ENCODE measurements around the gene UPK3A. TPM values are rescaled to one million over a fixed set of nuclear protein-coding genes. Genes with fewer than 3 reads are reported as not detected.
"Not testable (repeated sequence)": the region's sequence is repeated elsewhere in the genome, so short reads cannot be mapped to it uniquely, and the experiment has no call there.

UPK3A gene
- total RNA-seq, 2 experiments from 2014 or later = not detected

GRCh38 chr22:45294030-45294429 lies 9.3 kb downstream of the UPK3A start:
- CTCF ChIA-PET = no interaction called here
- H3K4me1 Mint-ChIP-seq (ENCODE audit: low read depth) = peaks cover 17% of the 10 kb centered on the region
- H3K36me3 Mint-ChIP-seq (ENCODE audit: low read depth) = no peaks in the 10 kb centered on the region
- intact Hi-C loops (cut with micrococcal nuclease) = no loop called here
- H3K27me3 Mint-ChIP-seq (ENCODE audit: low read depth) = no peaks in the 10 kb centered on the region
- no peak overlapping the region for H3K27ac Mint-ChIP-seq
- H3K4me3 Mint-ChIP-seq = no peak overlapping the region
- DNase-seq = no peak
- no peaks in the 10 kb centered on the region for H3K9me3 Mint-ChIP-seq

- DNase-seq; H3K36me3 Mint-ChIP-seq (ENCODE audit: low read depth); H3K9me3 Mint-ChIP-seq; H3K27ac Mint-ChIP-seq; H3K4me3 Mint-ChIP-seq; intact Hi-C loops (cut with micrococcal nuclease); H3K27me3 Mint-ChIP-seq (ENCODE audit: low read depth): not testable (repeated sequence)
- H3K4me1 Mint-ChIP-seq (ENCODE audit: low read depth) = peaks cover 17% of the 10 kb centered on the region
- CTCF ChIA-PET = interaction anchor here (0.6 kb wide), 1 partner anchor 119 kb away, joined by 3 read pairs; no protein-coding TSS in a partner anchor
These were observed 10.3 kb downstream of the UPK3A start for GRCh38 chr22:45295004-45295403.

DNA sequence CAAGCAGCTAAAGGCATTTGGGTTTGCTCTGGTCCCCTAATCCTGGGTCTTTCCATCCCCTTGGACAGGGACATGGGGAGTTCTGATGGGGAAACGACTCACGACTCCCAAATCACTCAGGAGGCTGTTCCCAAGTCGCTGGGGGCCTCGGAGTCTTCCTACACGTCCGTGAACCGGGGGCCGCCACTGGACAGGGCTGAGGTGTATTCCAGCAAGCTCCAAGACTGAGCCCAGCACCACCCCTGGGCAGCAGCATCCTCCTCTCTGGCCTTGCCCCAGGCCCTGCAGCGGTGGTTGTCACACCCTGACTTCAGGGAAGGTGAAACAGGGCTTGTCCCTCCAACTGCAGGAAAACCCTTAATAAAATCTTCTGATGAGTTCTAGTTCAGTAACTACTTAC lies 10.7 kb downstream of the UPK3A start:
- H3K36me3 Mint-ChIP-seq (ENCODE audit: low read depth) = no peaks in the 10 kb centered on the region
- intact Hi-C loops (cut with micrococcal nuclease) = no loop called here
- H3K27ac Mint-ChIP-seq = no peak overlapping the region
- CTCF ChIA-PET = interaction anchor here (0.6 kb wide), 1 partner anchor 119 kb away, joined by 3 read pairs; no protein-coding TSS in a partner anchor
- H3K9me3 Mint-ChIP-seq = no peaks in the 10 kb centered on the region
- peaks cover 17% of the 10 kb centered on the region for H3K4me1 Mint-ChIP-seq (ENCODE audit: low read depth)
- DNase-seq = no peak
- no peak overlapping the region for H3K4me3 Mint-ChIP-seq
- H3K27me3 Mint-ChIP-seq (ENCODE audit: low read depth) = no peaks in the 10 kb centered on the region

GRCh38 chr22:45296628-45297297 lies 12.0 kb downstream of the UPK3A start:
- CTCF ChIA-PET = interaction anchor here (0.7 kb wide), 1 partner anchor 16 kb away, joined by 3 read pairs; no protein-coding TSS in a partner anchor
- intact Hi-C loops (cut with micrococcal nuclease) = no loop called here
- peak overlapping the region; percentile 42 for H3K4me3 Mint-ChIP-seq
- H3K27ac Mint-ChIP-seq = peak overlapping the region; percentile 66
- no peaks in the 10 kb centered on the region for H3K27me3 Mint-ChIP-seq (ENCODE audit: low read depth)
- H3K9me3 Mint-ChIP-seq = no peaks in the 10 kb centered on the region
- H3K36me3 Mint-ChIP-seq (ENCODE audit: low read depth) = no peaks in the 10 kb centered on the region
- peaks cover 17% of the 10 kb centered on the region for H3K4me1 Mint-ChIP-seq (ENCODE audit: low read depth)
- peak; percentile 59 for DNase-seq

GRCh38 chr22:45298934-45299505 lies 14.3 kb downstream of the UPK3A start:
- H3K9me3 Mint-ChIP-seq = no peaks in the 10 kb centered on the region

DNA sequence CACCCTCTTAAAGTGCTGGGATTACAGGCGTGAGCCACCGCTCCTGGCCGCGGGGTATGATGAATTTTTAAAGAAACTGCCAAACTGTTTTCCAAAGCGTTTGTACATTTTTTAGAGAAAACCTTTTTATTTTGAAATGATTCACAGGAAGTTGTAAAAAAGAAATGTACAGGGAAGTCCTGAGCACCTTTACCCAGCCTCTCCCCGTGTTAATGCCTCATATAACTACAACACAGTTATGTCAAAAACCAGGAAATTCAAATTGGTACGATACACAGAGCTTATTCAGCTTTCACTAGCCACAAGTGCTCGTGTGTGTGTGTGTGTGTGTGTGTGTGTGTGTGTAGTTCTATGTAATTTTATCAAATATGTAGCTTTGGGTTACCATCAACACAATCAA lies 18.0 kb downstream of the UPK3A start:
- CTCF ChIA-PET = interaction anchor here (0.7 kb wide), 1 partner anchor 75 kb away, joined by 3 read pairs; no protein-coding TSS in a partner anchor
- intact Hi-C loops (cut with micrococcal nuclease) = no loop called here
- H3K27ac Mint-ChIP-seq = no peak overlapping the region
- H3K36me3 Mint-ChIP-seq (ENCODE audit: low read depth) = no peaks in the 10 kb centered on the region
- H3K27me3 Mint-ChIP-seq (ENCODE audit: low read depth) = no peaks in the 10 kb centered on the region
- peaks cover 11% of the 10 kb centered on the region for H3K4me1 Mint-ChIP-seq (ENCODE audit: low read depth)
- no peak for DNase-seq
- no peak overlapping the region for H3K4me3 Mint-ChIP-seq
- no peaks in the 10 kb centered on the region for H3K9me3 Mint-ChIP-seq

More at GRCh38 chr22:45298934-45299505, 14.3 kb downstream of the UPK3A start:
- Mint-ChIP-seq H3K27me3 (ENCODE audit: low read depth) (no peaks in the 10 kb centered on the region), H3K4me3 (no peak overlapping the region), H3K27ac (no peak overlapping the region), H3K4me1 (ENCODE audit: low read depth) (peaks cover 24% of the 10 kb centered on the region), H3K36me3 (ENCODE audit: low read depth) (no peaks in the 10 kb centered on the region)
- intact Hi-C loops (cut with micrococcal nuclease) = no loop called here
- no peak for DNase-seq
- CTCF ChIA-PET = interaction anchor here (1.1 kb wide), 1 partner anchor 142 kb away, joined by 3 read pairs; no protein-coding TSS in a partner anchor

DNA sequence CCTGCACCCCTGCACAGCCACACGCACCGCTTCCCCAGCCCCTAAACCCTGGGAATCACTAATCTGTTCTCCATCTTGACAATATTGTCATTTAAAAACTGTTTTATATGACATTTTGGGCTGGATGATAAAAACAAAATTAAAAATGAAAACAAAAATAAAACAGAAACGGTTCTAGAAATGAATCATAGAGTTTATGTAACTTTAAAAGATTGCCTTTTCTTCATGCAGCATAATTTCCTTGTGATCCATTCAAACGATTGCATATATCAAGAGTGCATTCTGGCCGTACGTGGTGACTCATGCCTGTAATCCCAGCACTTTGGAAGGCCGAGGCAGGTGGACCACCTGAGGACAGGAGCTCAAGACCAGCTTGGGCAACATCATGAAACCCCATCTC lies 18.4 kb downstream of the UPK3A start:
- intact Hi-C loops (cut with micrococcal nuclease) = no loop called here
- CTCF ChIA-PET = interaction anchor here (0.7 kb wide), 1 partner anchor 75 kb away, joined by 3 read pairs; no protein-coding TSS in a partner anchor

GRCh38 chr22:45304971-45305370 lies 20.2 kb downstream of the UPK3A start:
- CTCF ChIA-PET = no interaction called here
- H3K36me3 Mint-ChIP-seq (ENCODE audit: low read depth) = no peaks in the 10 kb centered on the region
- no peak for DNase-seq
- peaks cover 16% of the 10 kb centered on the region for H3K4me1 Mint-ChIP-seq (ENCODE audit: low read depth)
- no peaks in the 10 kb centered on the region for H3K9me3 Mint-ChIP-seq
- no peak overlapping the region for H3K4me3 Mint-ChIP-seq
- H3K27me3 Mint-ChIP-seq (ENCODE audit: low read depth) = no peaks in the 10 kb centered on the region
- intact Hi-C loops (cut with micrococcal nuclease) = loop anchor here (5.0 kb wide), 1 partner anchor 732 kb away; no protein-coding TSS in a partner anchor
- no peak overlapping the region for H3K27ac Mint-ChIP-seq

More for the DNA sequence above, 18.4 kb downstream of the UPK3A start:
- no peak for DNase-seq
- no peaks in the 10 kb centered on the region for H3K36me3 Mint-ChIP-seq (ENCODE audit: low read depth)
- H3K9me3 Mint-ChIP-seq = no peaks in the 10 kb centered on the region
- peaks cover 11% of the 10 kb centered on the region for H3K4me1 Mint-ChIP-seq (ENCODE audit: low read depth)
- H3K27ac Mint-ChIP-seq = no peak overlapping the region
- no peaks in the 10 kb centered on the region for H3K27me3 Mint-ChIP-seq (ENCODE audit: low read depth)
- H3K4me3 Mint-ChIP-seq = no peak overlapping the region

GRCh38 chr22:45305456-45306075 lies 20.8 kb downstream of the UPK3A start:
- no peak for DNase-seq
- intact Hi-C loops (cut with micrococcal nuclease) = loop anchor here (5.0 kb wide), 1 partner anchor 732 kb away; no protein-coding TSS in a partner anchor
- CTCF ChIA-PET = no interaction called here
- Mint-ChIP-seq H3K4me3 (no peak overlapping the region), H3K9me3 (no peaks in the 10 kb centered on the region), H3K4me1 (ENCODE audit: low read depth) (peaks cover 17% of the 10 kb centered on the region), H3K36me3 (ENCODE audit: low read depth) (no peaks in the 10 kb centered on the region), H3K27me3 (ENCODE audit: low read depth) (no peaks in the 10 kb centered on the region), H3K27ac (no peak overlapping the region)

- CTCF ChIA-PET = no interaction called here
- H3K4me3 Mint-ChIP-seq = no peak overlapping the region
These were observed 21.4 kb downstream of the UPK3A start for GRCh38 chr22:45306139-45306538.

GRCh38 chr22:45308391-45308956 lies 23.7 kb downstream of the UPK3A start:
- H3K4me3 Mint-ChIP-seq = peak overlapping the region; percentile 79
- peaks cover 6% of the 10 kb centered on the region for H3K36me3 Mint-ChIP-seq (ENCODE audit: low read depth)
- no peaks in the 10 kb centered on the region for H3K9me3 Mint-ChIP-seq
- peaks cover 35% of the 10 kb centered on the region for H3K4me1 Mint-ChIP-seq (ENCODE audit: low read depth)
- CTCF ChIA-PET = no interaction called here
- H3K27me3 Mint-ChIP-seq (ENCODE audit: low read depth) = no peaks in the 10 kb centered on the region
- no peak for DNase-seq
- intact Hi-C loops (cut with micrococcal nuclease) = loop anchor here (5.0 kb wide), 1 partner anchor 729 kb away; no protein-coding TSS in a partner anchor
- peak overlapping the region; percentile 87 for H3K27ac Mint-ChIP-seq

More at GRCh38 chr22:45306139-45306538, 21.4 kb downstream of the UPK3A start:
- H3K27ac Mint-ChIP-seq = no peak overlapping the region
- no peaks in the 10 kb centered on the region for H3K27me3 Mint-ChIP-seq (ENCODE audit: low read depth)
- DNase-seq = no peak
- peaks cover 4% of the 10 kb centered on the region for H3K36me3 Mint-ChIP-seq (ENCODE audit: low read depth)
- peaks cover 23% of the 10 kb centered on the region for H3K4me1 Mint-ChIP-seq (ENCODE audit: low read depth)
- intact Hi-C loops (cut with micrococcal nuclease) = loop anchor here (5.0 kb wide), 1 partner anchor 731 kb away; no protein-coding TSS in a partner anchor
- no peaks in the 10 kb centered on the region for H3K9me3 Mint-ChIP-seq

DNA sequence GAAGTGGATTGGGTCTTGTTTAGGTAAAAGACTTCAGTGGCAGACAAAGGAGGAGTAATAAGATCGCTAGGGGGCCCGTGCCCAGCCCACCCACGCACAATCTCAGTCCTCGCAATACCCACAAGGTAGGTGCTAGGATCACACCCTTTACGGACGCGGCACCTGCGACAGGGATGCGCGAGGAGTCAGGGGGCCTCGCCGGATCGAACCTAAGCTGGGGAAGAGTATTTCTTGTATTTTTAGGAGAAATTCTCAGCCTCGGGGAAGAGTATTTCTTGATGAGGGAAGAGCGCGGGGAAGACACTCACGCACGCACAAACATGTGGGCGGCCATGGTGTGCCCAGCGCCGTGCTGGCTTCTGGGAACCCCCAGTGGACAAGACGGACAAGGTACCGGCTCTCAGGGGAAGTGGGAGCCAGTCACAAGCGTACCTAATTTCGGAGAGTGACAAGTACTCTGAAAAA lies 24.2 kb downstream of the UPK3A start:
- H3K4me3 Mint-ChIP-seq = peak overlapping the region; percentile 79
- CTCF ChIA-PET = no interaction called here
- no peaks in the 10 kb centered on the region for H3K27me3 Mint-ChIP-seq (ENCODE audit: low read depth)
- H3K36me3 Mint-ChIP-seq (ENCODE audit: low read depth) = peaks cover 6% of the 10 kb centered on the region
- H3K27ac Mint-ChIP-seq = peak overlapping the region; percentile 87
- DNase-seq = peak; percentile 55
- intact Hi-C loops (cut with micrococcal nuclease) = loop anchor here (1.0 to 5.0 kb wide), 4 partner anchors 9 to 728 kb away; partner anchors contain the start of genes RIBC2 and SMC1B
- H3K4me1 Mint-ChIP-seq (ENCODE audit: low read depth) = peaks cover 38% of the 10 kb centered on the region
- no peaks in the 10 kb centered on the region for H3K9me3 Mint-ChIP-seq

Measured in activated naive CD4-positive, alpha-beta T cell treated with anti-CD3 and anti-CD28 coated beads for 36 hours (primary cell).